ENCODE measurements around the gene DCST1. TPM values are rescaled to one million over a fixed set of nuclear protein-coding genes. Genes with fewer than 3 reads are reported as not detected.

DCST1 gene
- total and polyA plus RNA-seq, 2 of the 13 experiments (the other 11 are each of a cell fraction or from before 2014, with no cell fraction given): 0.04 TPM; not detected in 1

DNA sequence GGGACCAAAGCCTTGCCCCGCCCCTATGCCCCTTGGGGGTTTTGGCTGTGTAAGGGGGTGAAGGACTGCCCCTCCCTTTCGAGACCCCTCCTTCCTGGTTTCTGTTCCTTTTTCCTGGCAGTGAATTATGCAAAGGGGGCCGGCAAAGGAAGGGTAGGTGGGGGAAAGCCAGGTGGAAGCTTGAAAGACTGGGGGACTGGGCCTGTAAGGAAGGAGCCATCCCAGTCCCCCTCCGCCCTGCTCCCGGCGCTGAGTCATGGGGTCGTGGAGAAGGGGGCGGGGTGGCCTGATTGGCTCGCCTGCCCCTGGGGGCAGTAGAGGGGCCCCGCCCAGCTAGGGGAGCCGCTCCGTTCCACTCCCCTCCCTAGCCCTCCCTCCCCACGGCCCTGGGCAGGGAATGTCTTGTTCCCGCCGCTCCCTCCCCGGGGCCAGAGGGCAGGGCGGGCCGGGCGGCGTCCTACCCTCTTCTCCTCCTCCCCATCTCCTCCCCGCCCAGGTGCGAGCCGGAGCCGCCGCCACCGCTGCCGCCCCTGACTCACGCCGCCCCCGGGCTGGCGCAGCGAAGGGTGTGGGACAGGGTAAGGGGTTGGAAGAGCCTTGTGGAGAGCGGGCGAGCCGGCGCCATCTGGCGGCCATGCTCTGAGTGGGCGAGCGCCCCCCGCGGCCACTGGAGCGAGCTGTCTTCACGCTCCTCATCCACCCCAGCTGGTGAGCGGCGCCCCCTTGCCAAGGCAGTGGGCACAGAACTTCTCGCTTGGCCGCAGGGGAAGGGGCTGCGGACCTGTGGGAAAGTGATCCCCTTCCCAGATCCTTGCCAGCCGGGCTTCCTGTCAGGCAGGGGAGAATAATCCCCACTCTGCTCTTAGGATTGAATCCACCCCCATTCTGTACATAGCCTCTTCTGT is 16.3 kb upstream of the DCST1 start:
- H3K4me1 ChIP-seq (ENCODE audit: insufficient read depth, low read length): peaks cover 43% of the 10 kb centered on the region
- in situ Hi-C loops (cut with HindIII; ENCODE audit: extremely low pct_ligation_motif_present, low pct_unique_long_range_greater_than_20kb) (no loop called here), intact Hi-C loops (cut with micrococcal nuclease; ENCODE audit: unreplicated experiment) (loop anchor here (1.0 kb wide), 3 partner anchors 16 to 111 kb away; partner anchors contain the start of gene SHC1)
- no peaks in the 10 kb centered on the region for H3K27me3 ChIP-seq (ENCODE audit: control insufficient read depth in 1 of 2, insufficient read depth in 2 of 2, low read length in 2 of 2)
- H3K36me3 ChIP-seq (replicated peaks in 1 of 2; ENCODE audit: control insufficient read depth in 1 of 2, insufficient read depth in 2 of 2, low read length in 2 of 2): peaks cover 6 to 26% of the 10 kb centered on the region in 2 experiments; a peak in 4 of 5 replicates
- no peak overlapping the region for H2AFZ ChIP-seq (ENCODE audit: low read length)
- WGBS (ENCODE audit: low lambda C conversion rate): 32% methylated on average over 6 of the region's 49 CpGs
- peak overlapping the region; percentile 79 for H3K4me2 ChIP-seq (ENCODE audit: low read depth, low read length)
- H3K27ac ChIP-seq (ENCODE audit: extremely low read length, insufficient read depth, low read length): peak overlapping the region; percentile 74
- DNase-seq (ENCODE audit: low spot score): peak; percentile 88
- H3K4me3 ChIP-seq (replicated peaks in 1 of 3; ENCODE audit: insufficient read depth in 1 of 3, low read depth in 2 of 3, low read length in 3 of 3): peak overlapping the region in 2 of 3 experiments; percentile 48 to 61; a peak in 5 of 6 replicates
- peak; percentile 18 for FAIRE-seq
- no peaks in the 10 kb centered on the region for H3K9me3 ChIP-seq (ENCODE audit: low read length)
- H3K9ac ChIP-seq (ENCODE audit: insufficient read depth, low read depth, low read length): peak overlapping the region; percentile 32; the same call in 1 of the 2 replicates
- ChIA-PET CTCF (ENCODE audit: low intra/inter-chr PET ratio, low total read pairs) (interaction anchor here (0.6 to 2.8 kb wide), 17 partner anchors 13 to 111 kb away, joined by 3 to 54 read pairs (median 7); partner anchors contain the start of genes CKS1B, FLAD1, LENEP and PBXIP1), POLR2A (interaction anchor here (0.6 to 8.2 kb wide), 17 partner anchors 9 to 109 kb away, joined by 3 to 90 read pairs (median 7); partner anchors contain the start of genes ADAM15, FLAD1, PBXIP1 and PYGO2)
- H3K79me2 ChIP-seq (ENCODE audit: insufficient read depth, low read length): peaks cover 2% of the 10 kb centered on the region
- H4K20me1 ChIP-seq (ENCODE audit: insufficient read depth, low read length): peaks cover 6% of the 10 kb centered on the region; the same call in 1 of the 2 replicates
- ATAC-seq: peak; percentile 88
- no TSS peak for BruUV-seq (replicated peaks)
- TF ChIP-seq AKAP8 (CRISPR knock-in tag; IDR thresholded peaks at IDR 0.05): peak; percentile 97
- TF ChIP-seq ZNF839 (CRISPR knock-in tag; IDR thresholded peaks at IDR 0.05; ENCODE audit: borderline replicate concordance): no peak; the same call in 1 of the 2 replicates
- TF ChIP-seq GATAD2A (CRISPR knock-in tag; IDR thresholded peaks at IDR 0.05): peak; percentile 82
- TF ChIP-seq ZNF615 (CRISPR knock-in tag; IDR thresholded peaks at IDR 0.05; ENCODE audit: borderline replicate concordance): 0 out of 2 replicates have a peak, but pooled peaks have one; percentile 94
- TF ChIP-seq RCOR2 (CRISPR knock-in tag; IDR thresholded peaks at IDR 0.05): peak; percentile 63; the same call in 1 of the 2 replicates
- peak; percentile 85; the same call in 1 of the 2 replicates for TF ChIP-seq DNMT1 (CRISPR knock-in tag; IDR thresholded peaks at IDR 0.05)
- TF ChIP-seq ARNT (IDR thresholded peaks at IDR 0.05): no peak
- TF ChIP-seq REPIN1 (CRISPR knock-in tag; IDR thresholded peaks at IDR 0.05; ENCODE audit: borderline replicate concordance, low read depth): peak; percentile 91
- TF ChIP-seq, protein P1, sequence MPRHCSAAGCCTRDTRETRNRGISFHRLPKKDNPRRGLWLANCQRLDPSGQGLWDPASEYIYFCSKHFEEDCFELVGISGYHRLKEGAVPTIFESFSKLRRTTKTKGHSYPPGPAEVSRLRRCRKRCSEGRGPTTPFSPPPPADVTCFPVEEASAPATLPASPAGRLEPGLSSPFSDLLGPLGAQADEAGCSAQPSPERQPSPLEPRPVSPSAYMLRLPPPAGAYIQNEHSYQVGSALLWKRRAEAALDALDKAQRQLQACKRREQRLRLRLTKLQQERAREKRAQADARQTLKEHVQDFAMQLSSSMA (CRISPR knock-in tag; IDR thresholded peaks at IDR 0.05): no peak; the same call in 1 of the 2 replicates
- TF ChIP-seq RBM22 (optimal IDR thresholded peaks at IDR 0.05; ENCODE audit: low read length): peak; percentile 66
- TF ChIP-seq ZNF556 (CRISPR knock-in tag; IDR thresholded peaks at IDR 0.05; ENCODE audit: borderline replicate concordance): peak; percentile 88; the same call in 1 of the 2 replicates
- peak; percentile 69 for TF ChIP-seq ZNF781 (CRISPR knock-in tag; IDR thresholded peaks at IDR 0.05; ENCODE audit: borderline replicate concordance, not compliant biosample characterization)
- 0 out of 2 replicates have a peak, but pooled peaks have one; percentile 48 for TF ChIP-seq DR1 (CRISPR knock-in tag; IDR thresholded peaks at IDR 0.05)
- TF ChIP-seq, protein P2, sequence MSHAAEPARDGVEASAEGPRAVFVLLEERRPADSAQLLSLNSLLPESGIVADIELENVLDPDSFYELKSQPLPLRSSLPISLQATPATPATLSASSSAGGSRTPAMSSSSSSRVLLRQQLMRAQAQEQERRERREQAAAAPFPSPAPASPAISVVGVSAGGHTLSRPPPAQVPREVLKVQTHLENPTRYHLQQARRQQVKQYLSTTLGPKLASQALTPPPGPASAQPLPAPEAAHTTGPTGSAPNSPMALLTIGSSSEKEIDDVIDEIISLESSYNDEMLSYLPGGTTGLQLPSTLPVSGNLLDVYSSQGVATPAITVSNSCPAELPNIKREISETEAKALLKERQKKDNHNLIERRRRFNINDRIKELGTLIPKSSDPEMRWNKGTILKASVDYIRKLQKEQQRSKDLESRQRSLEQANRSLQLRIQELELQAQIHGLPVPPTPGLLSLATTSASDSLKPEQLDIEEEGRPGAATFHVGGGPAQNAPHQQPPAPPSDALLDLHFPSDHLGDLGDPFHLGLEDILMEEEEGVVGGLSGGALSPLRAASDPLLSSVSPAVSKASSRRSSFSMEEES (CRISPR knock-in tag; IDR thresholded peaks at IDR 0.05): 0 out of 2 replicates have a peak, but pooled peaks have one; percentile 41
- TF ChIP-seq, protein P3, sequence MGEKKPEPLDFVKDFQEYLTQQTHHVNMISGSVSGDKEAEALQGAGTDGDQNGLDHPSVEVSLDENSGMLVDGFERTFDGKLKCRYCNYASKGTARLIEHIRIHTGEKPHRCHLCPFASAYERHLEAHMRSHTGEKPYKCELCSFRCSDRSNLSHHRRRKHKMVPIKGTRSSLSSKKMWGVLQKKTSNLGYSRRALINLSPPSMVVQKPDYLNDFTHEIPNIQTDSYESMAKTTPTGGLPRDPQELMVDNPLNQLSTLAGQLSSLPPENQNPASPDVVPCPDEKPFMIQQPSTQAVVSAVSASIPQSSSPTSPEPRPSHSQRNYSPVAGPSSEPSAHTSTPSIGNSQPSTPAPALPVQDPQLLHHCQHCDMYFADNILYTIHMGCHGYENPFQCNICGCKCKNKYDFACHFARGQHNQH (CRISPR knock-in tag; IDR thresholded peaks at IDR 0.05): peak; percentile 88; the same call in 1 of the 2 replicates
- TF ChIP-seq, protein P4, sequence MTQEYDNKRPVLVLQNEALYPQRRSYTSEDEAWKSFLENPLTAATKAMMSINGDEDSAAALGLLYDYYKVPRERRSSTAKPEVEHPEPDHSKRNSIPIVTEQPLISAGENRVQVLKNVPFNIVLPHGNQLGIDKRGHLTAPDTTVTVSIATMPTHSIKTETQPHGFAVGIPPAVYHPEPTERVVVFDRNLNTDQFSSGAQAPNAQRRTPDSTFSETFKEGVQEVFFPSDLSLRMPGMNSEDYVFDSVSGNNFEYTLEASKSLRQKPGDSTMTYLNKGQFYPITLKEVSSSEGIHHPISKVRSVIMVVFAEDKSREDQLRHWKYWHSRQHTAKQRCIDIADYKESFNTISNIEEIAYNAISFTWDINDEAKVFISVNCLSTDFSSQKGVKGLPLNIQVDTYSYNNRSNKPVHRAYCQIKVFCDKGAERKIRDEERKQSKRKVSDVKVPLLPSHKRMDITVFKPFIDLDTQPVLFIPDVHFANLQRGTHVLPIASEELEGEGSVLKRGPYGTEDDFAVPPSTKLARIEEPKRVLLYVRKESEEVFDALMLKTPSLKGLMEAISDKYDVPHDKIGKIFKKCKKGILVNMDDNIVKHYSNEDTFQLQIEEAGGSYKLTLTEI (CRISPR knock-in tag; conservative IDR thresholded peaks at IDR 0.05): no peak
- TF ChIP-seq ZNF841 (CRISPR knock-in tag; IDR thresholded peaks at IDR 0.05; ENCODE audit: borderline replicate concordance): no peak
